ENCODE measurements around the gene RAB38.

RAB38 gene

DNA sequence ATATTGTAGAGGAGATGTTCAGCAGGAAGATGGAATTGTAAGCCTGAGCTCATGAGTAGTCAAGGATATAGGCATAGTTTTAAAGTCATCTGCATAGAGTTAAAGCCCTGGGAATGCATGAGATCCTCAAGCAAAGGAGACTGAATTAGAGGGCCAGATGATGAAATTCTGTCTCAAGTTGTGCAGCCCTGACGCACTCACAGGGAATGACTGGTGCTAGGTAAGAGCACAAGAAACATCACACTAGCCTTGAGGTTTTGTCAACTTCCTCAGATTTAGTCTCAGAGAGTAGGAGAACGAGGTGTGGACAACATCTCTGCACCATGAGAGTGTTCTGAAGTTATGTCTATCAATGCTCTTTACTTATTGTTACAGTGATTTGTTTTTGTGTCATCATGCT lies 5.8 kb downstream of the RAB38 start:
- no peak for DNase-seq

DNA sequence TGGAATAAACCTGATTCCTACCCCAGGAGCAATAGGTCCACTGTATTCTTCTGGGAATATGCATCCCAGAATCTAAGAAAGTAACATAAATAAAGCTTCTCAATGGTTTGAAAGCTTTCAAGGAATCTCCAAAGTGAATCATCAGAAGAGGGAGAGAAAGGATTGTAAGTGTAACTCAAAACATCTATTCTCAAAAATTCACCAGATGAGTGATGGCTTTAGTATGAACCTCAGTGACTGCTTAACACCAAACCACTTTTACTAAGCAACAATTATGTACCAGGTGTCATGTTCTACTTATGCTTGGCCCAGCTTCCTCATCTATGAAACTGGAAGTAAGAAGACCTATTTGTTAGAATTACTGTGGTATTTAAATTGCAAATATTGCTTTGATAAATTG lies 7.4 kb downstream of the RAB38 start:
- no peak for DNase-seq

DNA sequence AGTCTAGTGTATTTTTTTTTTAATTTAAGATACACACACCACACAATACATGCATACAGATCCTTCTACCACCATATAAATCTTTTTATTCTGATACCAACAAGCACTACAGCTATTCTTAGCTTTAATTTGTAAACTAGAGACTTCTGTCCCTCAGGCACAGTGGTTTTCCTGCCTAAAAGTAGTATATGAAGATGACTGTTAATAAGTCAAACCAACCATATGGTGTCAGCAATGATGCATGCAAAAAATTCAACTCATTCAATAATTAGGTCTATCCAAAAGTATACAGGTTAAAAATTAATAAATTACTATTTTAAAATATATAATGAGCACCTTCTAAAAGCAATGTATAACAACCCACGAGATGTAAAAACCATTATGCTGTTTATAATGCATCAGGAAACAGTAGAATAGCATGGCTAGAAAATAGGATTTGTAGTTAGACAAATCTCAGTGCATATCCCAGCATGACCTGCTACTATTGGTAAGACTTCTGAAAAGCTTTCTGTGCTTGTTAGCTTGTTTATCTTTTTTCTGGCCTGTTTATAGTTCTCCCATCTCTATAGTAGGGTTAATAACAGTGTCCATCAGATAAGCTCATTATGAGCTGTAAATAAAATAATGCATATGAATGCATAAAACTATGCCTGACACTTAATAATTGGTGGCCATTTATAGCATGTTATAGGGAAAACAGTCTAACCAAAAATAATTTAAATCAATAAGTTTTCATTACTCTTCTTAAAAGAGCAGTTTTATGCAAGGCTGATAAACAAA lies 10.2 kb downstream of the RAB38 start:
- DNase-seq = no peak

DNA sequence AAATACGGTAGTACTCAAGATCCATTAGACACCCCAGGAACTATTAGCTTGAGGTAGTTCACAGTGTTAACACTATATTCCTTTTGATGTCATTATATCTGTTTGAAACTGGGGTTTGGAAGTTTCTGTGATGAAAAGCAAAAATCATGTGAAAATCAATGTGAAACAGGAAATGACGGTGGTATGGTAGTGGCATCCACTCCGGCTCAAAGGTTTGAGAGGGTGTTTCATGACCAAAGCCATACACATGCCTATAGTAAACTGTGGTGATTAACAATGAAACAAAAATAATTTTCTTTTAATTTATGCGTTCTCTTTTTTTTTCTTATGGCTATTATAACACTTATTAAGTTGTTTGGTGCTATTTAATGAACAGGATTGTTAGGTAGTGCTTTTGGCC lies 10.9 kb downstream of the RAB38 start:
- no peak for DNase-seq

DNA sequence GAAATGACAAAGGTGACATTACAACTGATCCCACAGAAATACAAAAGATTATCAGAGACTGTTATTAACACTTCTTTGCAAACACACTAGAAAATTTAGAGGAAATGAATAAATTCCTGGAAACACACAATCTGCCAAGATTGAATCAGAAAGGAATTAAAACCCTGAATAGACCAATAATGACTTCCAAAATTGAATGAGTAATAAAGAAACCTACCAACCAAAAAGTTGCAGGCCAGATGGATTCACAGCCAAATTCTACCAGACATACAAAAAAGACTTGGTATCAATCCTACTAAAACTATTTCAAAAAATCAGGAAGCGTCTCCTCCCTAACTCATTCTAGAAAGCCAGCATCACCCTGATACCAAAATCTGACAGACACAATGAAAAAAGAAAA lies 17.2 kb downstream of the RAB38 start:
- DNase-seq = no peak

DNA sequence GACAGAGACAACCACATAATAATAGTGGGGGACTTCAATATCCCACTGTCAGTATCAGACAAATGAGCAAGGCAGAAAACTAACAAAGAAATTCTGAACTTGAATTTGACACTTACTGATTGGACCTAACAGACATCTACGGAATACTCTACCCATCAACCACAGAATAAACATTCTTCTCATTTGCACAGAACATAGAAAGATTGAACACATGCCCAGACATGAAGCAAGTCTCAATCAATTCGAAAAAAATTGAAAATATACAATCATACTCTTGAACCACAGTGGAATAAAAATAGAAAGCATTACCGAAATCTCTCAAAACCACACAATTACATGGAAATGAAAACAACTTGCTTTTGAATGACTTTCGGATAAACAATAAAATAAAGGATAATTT lies 17.9 kb downstream of the RAB38 start:
- no peak for DNase-seq

DNA sequence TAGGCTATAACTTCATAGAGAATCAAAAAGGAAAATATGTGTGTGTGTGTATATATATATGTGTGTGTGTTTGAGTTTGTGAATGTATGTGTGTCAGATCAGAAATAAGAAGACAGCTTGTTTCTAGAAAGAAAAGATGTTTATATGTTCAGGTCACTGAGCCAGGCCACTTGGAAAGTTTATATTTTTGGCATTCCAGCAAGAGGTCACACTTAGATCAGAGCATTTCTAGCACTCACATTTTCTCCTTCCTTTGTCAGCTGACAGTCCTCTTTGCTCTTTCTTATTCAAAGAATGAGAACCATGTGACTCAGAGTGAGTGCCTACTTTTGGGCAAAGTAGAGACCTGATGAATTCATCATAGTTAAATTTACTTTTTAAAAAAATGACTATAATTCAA lies 22.9 kb downstream of the RAB38 start:
- no peak for DNase-seq

DNA sequence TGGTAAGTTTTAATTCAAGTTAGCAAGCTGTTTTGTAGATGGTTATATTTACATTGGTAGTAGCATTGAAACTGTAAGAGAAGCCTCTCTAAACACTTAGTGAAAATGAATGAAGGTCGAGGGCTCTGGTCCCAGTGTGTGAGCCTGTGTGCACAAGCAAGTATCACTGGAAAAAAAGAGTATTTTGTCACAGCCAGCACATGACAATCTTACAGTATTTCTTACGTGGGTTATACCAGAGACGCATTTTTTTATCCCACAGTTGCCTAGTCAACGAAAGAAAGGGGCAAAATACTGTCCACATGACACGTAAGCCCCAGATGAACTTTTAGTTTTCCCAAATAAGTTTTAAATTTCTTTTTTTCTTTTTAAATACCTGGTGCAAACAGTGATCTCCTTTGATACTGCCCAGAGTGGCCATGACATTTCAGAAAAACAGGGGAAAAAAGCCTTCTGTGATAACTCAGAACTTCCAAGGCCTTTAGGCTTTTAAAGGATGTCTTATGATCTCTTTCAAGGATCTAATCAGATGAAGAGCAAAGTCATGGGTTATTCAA lies 23.5 kb downstream of the RAB38 start:
- no peak for DNase-seq

DNA sequence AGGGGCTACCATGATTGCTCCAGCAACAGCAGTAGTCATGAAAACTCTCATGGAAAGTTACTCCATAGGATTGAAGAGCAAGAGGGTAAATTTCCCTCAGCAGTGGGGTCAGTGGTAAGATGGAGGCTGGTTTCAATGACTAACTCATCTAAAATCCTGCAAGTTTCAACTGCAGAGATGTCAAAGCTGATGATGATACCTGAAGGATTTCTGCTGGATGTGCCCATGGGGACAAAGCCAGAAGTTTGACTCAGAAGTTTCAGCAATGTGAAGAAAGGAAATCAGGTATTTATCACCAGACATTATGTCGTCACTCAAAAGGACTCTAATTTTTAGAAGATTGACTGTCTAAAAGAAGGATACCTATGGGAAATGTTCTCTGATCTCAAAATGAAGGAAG lies 29.1 kb downstream of the RAB38 start:
- no peak for DNase-seq

DNA sequence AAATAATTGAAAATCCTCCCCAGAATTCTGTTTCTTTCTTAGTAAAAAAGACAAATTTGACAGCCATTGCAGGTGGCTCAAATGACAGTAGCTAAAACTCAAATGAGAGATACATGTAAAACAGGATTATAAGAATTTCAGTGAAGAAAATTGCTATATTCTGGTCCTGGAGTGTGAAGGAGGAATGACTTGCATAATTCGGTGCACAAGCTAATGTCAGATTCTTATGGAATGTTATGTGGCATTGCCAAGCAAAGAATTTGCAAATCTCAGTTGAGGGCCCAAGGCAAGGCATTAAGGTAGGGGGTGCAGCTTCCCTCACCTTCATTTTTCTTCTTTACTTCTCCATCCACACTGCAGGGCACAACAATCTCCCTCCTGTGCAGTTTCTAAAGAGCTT lies 35.4 kb downstream of the RAB38 start:
- no peak for DNase-seq

DNA sequence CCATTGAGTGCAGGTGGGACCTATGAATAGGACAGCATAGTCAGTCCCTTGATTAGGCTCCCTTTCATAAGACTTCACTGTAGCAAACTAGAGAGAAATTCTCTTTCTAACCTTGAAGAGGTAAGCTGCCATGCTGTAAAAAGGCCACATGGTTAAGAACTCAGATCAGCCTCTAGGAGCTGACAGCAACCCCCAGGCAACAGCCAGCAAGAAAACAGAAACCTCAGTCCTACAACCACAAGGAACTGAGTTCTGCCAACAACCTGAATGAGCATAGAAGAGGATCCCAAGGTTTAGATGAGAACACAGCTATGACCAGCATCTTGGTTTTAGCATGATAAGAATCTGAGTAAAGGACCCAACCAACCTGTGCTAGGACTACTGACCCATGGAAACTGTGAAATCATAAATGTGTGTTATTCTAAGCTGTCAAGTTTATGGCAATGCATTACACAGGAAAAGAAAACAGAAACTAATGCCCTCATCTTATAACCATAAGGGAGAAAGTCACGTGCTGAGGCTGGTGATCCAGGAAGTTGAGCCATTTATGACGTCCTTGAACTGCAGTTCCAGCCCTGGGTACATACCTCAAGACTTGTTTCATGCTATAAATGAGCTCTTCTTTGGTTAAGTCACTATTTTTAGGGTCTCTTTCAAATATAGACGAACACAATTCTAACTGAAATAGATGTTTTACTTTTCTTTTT lies 43.3 kb downstream of the RAB38 start:
- DNase-seq = no peak

DNA sequence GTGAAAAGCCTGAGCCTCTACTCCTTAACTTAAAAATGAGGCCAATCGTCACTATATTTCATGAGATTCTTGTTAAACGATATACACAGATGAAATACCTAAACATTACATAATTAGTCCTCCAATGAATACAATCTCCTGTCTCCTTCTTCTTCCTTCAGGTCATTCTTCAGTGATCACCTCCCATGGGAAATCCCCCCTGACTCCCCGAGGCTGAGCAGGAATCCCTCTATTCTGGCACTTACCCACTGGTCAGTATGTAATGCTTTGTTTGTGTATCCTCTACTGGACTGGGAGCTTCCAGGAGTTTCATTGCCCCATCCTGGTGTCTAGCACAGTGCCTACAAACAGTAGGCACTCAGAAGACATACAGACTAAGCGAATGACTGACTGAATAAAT lies 52.3 kb downstream of the RAB38 start:
- DNase-seq = no peak

DNA sequence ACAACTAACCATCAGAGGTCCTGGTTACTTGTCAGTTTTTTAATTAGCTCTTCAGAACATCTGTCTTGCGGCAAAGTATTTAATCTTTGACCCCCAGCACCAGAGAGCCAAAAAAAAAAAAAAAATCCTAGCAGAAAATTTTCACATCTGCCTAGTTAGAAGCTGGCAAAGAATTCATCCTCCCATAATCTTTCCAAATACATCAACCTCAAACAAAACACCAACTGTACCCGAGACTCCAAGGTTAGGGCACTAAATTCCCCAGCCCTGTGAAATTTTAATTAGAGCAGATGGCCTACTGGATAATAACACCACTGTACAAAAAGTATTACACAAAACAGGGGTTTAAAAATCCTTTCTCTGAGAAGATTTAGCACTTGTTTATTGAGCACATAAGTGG lies 55.7 kb downstream of the RAB38 start:
- no peak for DNase-seq

DNA sequence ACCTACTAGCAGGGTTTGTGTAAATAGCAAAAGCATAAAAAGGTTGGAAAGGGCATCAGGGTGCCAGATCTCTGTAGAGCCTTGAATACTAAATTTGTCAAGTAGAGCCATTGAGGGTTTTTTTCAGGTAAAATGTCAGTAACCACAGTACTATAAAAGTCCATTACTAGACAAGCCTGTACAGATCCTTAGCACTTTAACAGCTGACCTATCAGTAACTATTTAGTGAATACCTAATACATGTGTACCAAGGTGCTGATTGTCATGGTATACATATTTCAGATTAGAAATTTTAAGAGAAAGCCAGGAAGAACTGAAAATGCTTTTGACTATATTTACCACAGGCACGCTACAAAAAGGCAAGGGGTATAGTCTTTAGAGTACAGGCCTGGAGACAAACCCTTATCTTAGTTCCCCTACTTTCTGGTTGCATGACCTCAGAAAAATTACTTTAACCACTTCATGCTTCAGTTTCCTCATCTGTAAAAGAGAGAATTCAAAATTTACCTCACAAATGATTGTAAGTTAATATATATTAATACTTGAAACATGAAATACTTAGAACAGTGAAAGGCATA lies 57.9 kb downstream of the RAB38 start:
- DNase-seq = peak; percentile 42

DNA sequence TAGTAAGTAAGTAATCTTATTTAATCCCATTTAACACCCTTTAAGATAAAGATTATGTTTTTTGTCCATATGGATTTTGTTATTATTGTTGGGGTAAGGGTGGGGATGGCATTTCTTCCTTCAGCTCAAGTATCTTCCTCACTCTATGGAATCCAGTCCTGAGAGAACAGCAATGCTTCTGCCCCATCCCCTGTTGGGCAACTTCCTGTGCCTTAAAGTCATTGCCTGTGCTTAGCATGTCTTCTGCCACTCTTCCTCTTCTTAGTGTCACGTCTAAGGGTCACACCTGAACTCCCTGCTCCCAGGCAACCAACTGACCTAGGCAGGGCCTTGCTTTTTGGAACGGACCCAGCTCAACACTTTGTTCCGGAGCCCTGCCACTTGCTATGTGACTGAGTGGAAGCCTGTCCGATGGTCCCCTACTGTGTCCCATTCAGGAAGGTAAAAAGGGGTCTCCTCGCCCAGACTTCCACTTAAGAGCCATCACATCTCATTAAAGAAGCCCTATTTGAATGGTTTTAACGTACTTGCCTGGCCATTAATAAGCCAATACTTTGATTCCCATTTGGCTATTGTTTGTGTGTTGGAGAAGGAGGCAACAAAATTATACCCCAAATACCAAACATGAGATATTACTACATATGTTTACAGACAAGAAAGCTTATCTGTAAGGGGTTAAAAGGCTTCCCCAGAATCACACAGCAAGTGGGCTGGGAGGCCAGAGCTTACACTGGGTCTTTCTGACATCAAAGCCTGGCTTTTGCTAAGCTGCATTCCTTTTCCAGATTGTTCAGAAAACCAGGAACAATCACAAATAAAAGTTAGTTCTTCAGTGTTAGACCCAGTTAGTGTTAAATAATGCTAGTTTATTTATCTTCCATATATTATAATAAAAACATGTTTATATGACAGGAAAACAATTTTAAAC lies 59.2 kb downstream of the RAB38 start:
- DNase-seq = peak; percentile 17

DNA sequence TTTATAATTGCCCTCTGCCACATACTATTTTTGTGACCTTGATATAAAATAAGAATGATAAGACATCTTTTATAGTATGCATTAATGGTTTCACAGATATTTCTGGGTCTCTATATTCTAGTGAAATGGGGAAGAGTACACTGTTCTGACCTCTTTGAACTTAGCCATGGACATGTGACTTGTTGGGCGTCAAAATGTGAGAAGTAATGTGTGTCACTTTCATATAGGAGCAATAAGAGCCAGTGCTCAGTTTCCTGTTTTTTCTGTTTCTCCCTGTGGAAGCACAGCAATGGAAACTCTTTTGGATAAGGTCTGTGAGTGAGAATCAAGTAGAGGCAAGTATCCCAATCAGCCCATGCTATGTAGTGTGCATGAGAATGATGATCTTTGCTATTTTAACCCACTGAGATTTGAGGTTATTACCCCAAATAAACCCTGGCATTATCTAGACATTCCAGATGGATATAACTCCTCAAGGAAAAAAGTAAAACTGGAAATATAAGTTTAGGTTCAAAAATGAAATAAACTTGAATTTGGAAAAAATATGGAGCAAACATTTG lies 60.7 kb downstream of the RAB38 start:
- no peak for DNase-seq

DNA sequence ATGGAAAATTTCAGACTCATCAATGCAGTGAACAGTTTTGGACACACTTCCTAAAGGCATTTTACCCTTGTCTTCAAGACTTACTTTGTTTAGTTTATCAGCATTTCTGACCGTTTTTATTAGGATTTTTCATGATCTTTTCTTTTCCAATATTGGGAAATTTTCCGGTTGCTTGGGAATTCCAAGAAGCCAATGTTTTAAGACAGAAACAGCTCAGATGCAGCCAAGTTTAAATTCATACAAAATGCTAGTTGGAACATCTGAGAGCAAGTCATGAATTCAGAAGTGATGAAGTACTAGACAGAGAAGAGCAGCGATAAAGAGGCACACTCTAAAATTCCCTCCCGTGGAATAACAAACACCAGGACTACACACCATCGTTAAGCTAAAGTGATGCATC lies 68.6 kb downstream of the RAB38 start:
- DNase-seq = no peak

DNA sequence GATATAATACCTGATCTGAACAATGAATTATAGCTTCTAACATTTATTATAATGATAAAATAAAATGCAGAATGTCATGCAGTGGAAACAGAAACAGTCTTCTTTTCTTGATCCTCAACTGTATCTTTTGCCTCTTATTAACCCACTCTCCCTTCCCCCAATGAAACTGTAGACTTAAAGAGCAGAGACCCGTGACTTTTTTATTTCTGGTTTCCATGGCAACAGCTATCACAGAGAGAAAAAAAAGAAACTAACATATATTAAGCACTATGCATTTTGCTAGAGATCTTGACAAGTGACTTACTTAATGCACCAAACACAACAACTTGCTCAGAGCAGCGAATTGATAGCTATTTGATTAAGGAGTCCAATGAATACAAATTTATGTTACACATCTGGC lies 69.3 kb downstream of the RAB38 start:
- DNase-seq = no peak

DNA sequence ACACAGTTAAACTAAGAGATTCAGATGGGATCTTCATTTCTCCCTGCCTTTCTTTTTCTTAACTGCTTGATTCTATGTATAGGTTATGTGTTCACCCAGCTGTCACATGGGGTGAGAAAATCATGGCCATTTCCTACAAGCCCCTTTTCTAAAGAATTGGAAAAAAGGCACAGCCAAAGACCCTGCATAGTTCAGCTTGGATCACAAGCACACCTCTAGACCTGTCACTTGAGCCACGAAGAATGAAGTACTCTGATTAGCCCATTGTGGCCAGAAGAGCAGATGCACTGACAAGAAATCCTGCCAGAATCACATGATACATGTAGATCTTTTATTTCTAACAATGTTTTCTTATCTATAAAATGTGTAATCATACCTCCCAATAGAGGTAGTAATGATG lies 69.7 kb downstream of the RAB38 start:
- no peak for DNase-seq

DNA sequence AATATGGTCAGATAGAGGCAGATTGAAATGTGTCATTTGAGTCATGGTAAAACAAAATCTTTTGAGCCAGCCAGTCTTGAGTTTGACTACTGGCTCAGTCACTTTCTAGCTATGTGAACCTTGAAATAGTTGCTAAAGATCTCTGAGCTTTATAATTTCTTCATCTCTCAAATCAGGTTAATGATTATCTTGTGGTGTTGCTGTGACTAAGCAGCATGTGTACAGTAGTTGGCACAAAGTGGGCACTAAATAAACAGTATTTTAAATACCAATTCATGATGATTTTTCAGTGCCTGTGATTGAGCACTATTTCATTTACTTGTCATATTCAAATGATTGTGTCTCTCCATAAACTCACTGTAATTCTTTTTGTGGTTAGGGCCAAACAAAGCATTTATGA lies 70.8 kb downstream of the RAB38 start:
- no peak for DNase-seq

DNA sequence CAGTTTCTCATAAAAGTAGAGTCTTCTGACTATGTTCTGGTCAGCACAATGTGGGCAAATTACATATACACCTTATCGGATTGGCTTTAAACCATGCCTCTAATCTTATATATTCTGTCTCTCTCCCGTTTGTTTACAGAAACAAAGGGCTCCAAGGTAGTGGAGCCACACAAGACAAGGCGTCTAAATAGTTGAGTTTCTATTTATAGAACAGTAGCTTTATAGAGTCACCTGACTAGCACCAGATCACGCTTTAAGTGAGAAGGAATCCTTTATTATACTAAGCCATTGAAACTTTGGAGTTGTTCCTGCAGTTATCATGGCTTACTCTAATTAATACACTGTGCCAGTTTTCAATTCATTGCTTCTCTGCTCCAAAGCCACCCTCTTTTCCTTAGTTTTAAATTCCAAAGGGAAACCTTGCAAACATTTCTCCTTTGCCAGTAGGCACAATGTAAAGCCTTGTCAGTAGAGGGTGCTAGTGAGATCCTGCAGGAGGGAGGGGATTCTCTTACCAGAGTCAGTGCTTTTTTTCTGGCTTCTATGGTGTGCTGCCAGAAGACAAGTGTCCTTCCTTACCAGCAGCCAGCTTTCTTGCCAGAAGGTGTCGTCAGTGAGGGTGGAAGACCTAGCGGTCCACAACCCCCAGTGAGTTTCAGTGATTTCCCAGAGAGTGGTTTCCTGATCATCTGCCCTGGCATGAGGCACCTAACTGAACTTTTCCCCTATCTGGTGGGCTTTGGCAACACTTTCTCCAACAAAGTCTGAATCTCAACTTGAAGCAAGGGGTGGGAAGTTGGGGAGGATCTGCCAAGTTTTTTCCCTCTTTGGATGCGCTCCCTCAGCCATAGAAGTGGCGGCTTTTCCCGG lies 71.7 kb downstream of the RAB38 start:
- DNase-seq = peak; percentile 89

DNA sequence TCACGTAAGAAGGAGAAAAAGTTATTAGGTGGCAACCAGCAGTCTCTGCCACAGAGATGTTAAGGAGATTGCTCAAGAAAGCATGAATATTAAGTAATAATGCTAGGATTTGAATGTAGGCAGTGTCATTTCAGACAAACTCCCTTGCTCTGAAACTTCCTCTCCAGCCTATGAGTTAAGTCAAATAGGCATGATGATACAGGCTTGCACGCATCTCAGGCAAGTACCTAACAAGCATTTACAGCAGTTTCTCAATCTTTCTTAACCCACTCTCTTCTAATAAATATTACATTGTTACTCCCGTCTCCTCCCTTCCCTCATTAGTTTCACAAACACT lies 72.7 kb downstream of the RAB38 start:
- peak; percentile 43 for DNase-seq

Data from hematopoietic multipotent progenitor cell treated with erythropoietin and hydrocortisone succinate and interleukin-3 and kit ligand, for 4 days (in vitro differentiated cells).